Mesodermal cell (in vitro differentiated cells): Measurements from ENCODE around the gene PRSS21.

Experiments
- H3K27ac ChIP-seq: 2 replicates; pipeline ENCODE4 v1.7.0; 2013; ENCODE audit warnings: mild to moderate bottlenecking, low read depth, low read length, moderate library complexity; ENCODE audit not compliant: severe bottlenecking
- H3K36me3 ChIP-seq: 2 replicates; pipeline ENCODE4 v1.7.1; 2013; ENCODE audit warnings: mild to moderate bottlenecking, low read length, moderate library complexity; ENCODE audit not compliant: control insufficient read depth, insufficient read depth
- H3K4me1 ChIP-seq: one replicate; pipeline ENCODE4 v1.7.1; 2013; ENCODE audit warnings: mild to moderate bottlenecking, low read length; ENCODE audit not compliant: insufficient read depth, control insufficient read depth, poor library complexity, severe bottlenecking
- H3K4me3 ChIP-seq: 2 replicates; pipeline ENCODE4 v1.7.0; 2013; ENCODE audit warnings: low read length, control low read depth, mild to moderate bottlenecking; ENCODE audit not compliant: insufficient read depth, poor library complexity, severe bottlenecking; ENCODE audit errors: extremely low read depth
- H3K9me3 ChIP-seq: 2 replicates; pipeline ENCODE4 v1.7.1; 2013; ENCODE audit warnings: mild to moderate bottlenecking, low read length, moderate library complexity; ENCODE audit not compliant: control insufficient read depth
- WGBS, 2 experiments: methylation state at CpG; one replicate each; pipeline ENCODE4 v1.1.5; 2013; ENCODE audit warnings: missing lambda C conversion rate in 2 of 2; ENCODE audit not compliant: insufficient coverage in 2 of 2; 5-methylcytosine and 5-hydroxymethylcytosine counted together

PRSS21 gene

GRCh38 chr16:2819939-2820835 is 3.1 kb downstream of the PRSS21 start:
- Histone ChIP-seq H3K9me3 (no peaks in the 10 kb centered on the region), H3K4me1 (no peaks in the 10 kb centered on the region), H3K4me3 (no peak overlapping the region), H3K27ac (no peak overlapping the region), H3K36me3 (no peaks in the 10 kb centered on the region)
- 76 to 77% methylated on average over 13 to 17 of the region's 17 CpGs for WGBS, 2 experiments

- no peak overlapping the region for H3K4me3 ChIP-seq
- H3K9me3 ChIP-seq = no peaks in the 10 kb centered on the region
- WGBS, 2 experiments = 83 to 91% methylated on average over 9 to 10 of the region's 14 CpGs
- H3K4me1 ChIP-seq = no peaks in the 10 kb centered on the region
- no peaks in the 10 kb centered on the region for H3K36me3 ChIP-seq
- no peak overlapping the region for H3K27ac ChIP-seq
Measured at GRCh38 chr16:2820836-2821486, 3.9 kb downstream of the PRSS21 start.

- Histone ChIP-seq H3K4me3 (no peak overlapping the region), H3K4me1 (no peaks in the 10 kb centered on the region), H3K27ac (no peak overlapping the region), H3K9me3 (no peaks in the 10 kb centered on the region), H3K36me3 (no peaks in the 10 kb centered on the region)
- 67 to 84% methylated on average over 3 to 7 of the region's 9 CpGs for WGBS, 2 experiments
Measured at GRCh38 chr16:2821487-2822157, 4.6 kb downstream of the PRSS21 start.

- H3K36me3 ChIP-seq = no peaks in the 10 kb centered on the region
- H3K4me1 ChIP-seq = no peaks in the 10 kb centered on the region
- H3K4me3 ChIP-seq = no peak overlapping the region
- 88 to 90% methylated on average over 2 to 4 of the region's 8 CpGs for WGBS, 2 experiments
- no peaks in the 10 kb centered on the region for H3K9me3 ChIP-seq
- no peak overlapping the region for H3K27ac ChIP-seq
Measured at GRCh38 chr16:2822158-2822495, 5.1 kb downstream of the PRSS21 start.

- Histone ChIP-seq H3K36me3 (no peaks in the 10 kb centered on the region), H3K27ac (no peak overlapping the region), H3K4me3 (no peak overlapping the region), H3K4me1 (no peaks in the 10 kb centered on the region), H3K9me3 (no peaks in the 10 kb centered on the region)
- whole genome bisulfite sequencing, 2 experiments = 83 to 98% methylated on average over 3 to 4 of the region's 4 CpGs
Measured at GRCh38 chr16:2822496-2822895, 5.5 kb downstream of the PRSS21 start.

- H3K4me1 ChIP-seq = no peaks in the 10 kb centered on the region
- H3K27ac ChIP-seq = no peak overlapping the region
- WGBS, 2 experiments = 79 to 91% methylated on average over 6 to 8 of the region's 10 CpGs
- H3K9me3 ChIP-seq = no peaks in the 10 kb centered on the region
- no peaks in the 10 kb centered on the region for H3K36me3 ChIP-seq
- H3K4me3 ChIP-seq = no peak overlapping the region
Measured at GRCh38 chr16:2824626-2825025, 7.6 kb downstream of the PRSS21 start.

DNA sequence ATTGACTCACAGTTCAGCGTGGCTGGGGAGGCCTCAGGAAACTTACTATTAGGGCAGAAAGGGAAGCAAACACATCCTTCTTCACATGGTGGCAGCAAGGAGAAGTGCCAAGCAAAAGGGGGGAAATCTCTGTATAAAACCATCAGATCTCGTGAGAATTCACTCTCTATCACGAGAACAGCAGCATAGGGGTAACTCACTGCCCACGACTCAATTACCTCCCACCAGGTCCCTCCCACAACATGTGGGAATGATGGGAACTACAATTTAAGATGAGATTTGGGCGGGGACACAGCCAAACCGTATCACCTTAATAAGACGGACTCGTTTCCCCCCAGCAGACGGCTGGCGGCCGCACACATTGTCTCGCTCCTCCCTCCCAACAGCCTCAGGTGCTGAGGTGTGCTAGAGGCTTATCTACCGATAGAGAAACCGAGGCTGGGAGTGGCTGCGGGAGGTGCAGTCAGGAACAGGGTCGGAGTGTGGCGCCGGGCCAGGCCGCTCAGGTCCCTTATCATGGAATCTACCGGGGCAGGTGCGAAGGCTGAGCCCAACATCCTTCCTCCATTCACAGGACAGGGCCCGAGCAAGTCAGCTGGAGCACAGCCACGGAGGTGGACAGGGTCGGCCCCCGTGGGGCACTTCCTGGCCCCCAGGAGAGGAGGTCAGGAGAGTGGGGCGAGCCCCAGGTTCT is 8.2 kb downstream of the PRSS21 start:
- Histone ChIP-seq H3K27ac (no peak overlapping the region), H3K9me3 (no peaks in the 10 kb centered on the region), H3K36me3 (no peaks in the 10 kb centered on the region), H3K4me3 (no peak overlapping the region), H3K4me1 (no peaks in the 10 kb centered on the region)
- 78 to 87% methylated on average over 8 to 17 of the region's 26 CpGs for WGBS, 2 experiments

- Histone ChIP-seq H3K4me1 (no peaks in the 10 kb centered on the region), H3K27ac (no peak overlapping the region), H3K9me3 (no peaks in the 10 kb centered on the region), H3K36me3 (no peaks in the 10 kb centered on the region), H3K4me3 (no peak overlapping the region)
- 90 to 92% methylated on average over 8 to 10 of the region's 11 CpGs for WGBS, 2 experiments
Measured at GRCh38 chr16:2825906-2826305, 8.9 kb downstream of the PRSS21 start.

DNA sequence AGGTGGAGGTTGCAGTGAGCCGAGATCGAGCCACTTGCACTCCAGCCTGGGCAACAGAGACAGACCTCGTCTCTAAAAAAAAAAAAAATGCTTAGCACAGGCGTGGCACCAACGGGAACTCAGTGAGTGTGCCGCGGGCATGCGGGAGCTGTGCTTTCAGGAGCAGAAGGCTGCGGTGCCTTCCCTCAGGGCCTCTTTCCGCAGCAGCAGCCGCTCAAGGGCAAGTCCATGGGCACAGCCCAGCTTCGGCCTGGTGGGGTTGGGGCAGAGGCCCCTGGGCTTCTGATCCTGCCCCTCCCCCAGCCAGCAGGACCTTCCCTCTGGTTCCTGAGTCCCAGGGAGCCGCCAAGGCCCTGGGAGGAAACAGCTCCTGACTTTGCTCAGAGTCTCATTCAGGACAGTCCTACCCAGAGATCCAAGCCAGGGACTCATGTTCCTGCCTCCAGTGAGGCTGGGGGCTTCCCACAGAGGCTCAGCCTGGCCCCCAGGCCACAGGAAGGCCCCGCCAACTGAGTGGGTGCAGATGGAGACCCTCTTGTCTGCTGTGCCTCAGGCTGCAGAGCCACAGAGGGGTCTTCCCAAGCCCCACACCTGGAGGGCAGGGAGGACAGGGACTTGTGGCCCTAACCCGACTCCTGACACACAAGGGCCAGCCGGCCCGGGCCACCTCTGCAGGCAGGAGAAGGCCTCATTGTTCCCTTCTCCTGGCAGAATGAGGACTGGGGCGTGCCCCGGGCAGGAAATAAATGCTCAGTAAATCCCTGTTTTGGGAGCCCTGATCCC is 9.7 kb downstream of the PRSS21 start:
- H3K27ac ChIP-seq = no peak overlapping the region
- H3K4me3 ChIP-seq = no peak overlapping the region
- H3K36me3 ChIP-seq = no peaks in the 10 kb centered on the region
- no peaks in the 10 kb centered on the region for H3K4me1 ChIP-seq
- no peaks in the 10 kb centered on the region for H3K9me3 ChIP-seq
- WGBS, 2 experiments = 83 to 89% methylated on average over 15 to 19 of the region's 19 CpGs

GRCh38 chr16:2827374-2827791 is 10.3 kb downstream of the PRSS21 start:
- Histone ChIP-seq H3K9me3 (no peaks in the 10 kb centered on the region), H3K36me3 (no peaks in the 10 kb centered on the region), H3K4me3 (no peak overlapping the region), H3K27ac (no peak overlapping the region), H3K4me1 (no peaks in the 10 kb centered on the region)
- 89 to 94% methylated on average over 12 to 15 of the region's 15 CpGs for WGBS, 2 experiments
